GM20000 (cell line): ENCODE measurements around the gene OR10AD1.
A peak's percentile ranks its signal among the peaks of the same experiment; 100 is the strongest.
"Not testable (repeated sequence)": the region's sequence is repeated elsewhere in the genome, so short reads cannot be mapped to it uniquely, and the experiment has no call there.

Experiments used
- DNase-seq: peaks from one replicate; pipeline ENCODE4 v3.0.0; 2012; ENCODE audit warnings: low spot score
- CTCF ChIP-seq: IDR thresholded peaks from 2 replicates; pipeline ENCODE4 v1.5.1; 2012; ENCODE audit warnings: mild to moderate bottlenecking, control low read depth; ENCODE audit errors: extremely low read depth, missing control alignments

The OR10AD1 gene

DNA sequence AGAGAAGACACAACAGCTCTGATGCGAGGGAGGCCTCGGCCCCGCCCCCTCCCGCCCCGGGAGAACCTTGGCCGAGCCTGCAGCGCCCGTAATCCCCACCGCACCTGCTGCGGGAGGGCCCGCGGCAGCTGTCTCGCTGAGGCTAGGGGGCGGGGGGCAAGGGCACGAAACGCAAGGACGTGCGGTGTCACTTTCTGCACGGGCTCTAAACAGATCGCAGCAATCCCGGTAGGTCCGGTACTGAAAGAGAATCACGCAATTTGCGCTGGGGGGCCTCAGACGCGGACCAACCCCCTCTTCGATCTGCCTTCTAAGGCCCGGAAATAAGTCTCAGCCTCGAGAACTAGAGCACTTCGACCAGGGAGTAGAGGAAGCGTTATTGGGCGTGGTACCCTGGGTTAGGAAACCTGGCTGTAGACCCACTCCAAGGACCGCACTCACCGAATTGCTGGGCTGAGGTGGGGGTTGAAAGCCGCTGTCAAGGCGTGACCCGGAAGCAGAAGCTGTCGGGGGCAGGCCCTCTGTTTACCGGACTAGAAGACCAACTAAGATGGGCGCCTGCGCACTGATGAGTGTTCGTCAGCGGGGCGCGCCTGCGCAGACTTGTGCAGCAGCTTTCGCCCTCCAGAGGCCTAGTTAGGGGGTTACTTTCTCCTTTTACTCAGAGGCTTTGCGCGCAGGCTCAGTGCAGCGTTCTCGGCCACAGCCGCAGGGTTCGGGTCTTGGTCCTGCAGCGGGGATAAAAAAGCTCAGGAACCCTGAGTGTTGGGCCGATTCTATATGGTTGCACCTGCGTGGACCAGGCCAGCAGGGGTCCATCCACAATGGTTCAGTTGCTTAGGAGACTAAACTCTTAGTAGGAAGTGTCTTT lies 45.8 kb downstream of the OR10AD1 start, which contains the start of gene ASB8:
ASB8 (minus strand) TSS at position 498 of the 871 bp plus-strand sequence. CDS start 4,019 bp downstream, outside the sequence.
- TF ChIP-seq CTCF, result peak; percentile 20
- peak; percentile 95 for DNase-seq

- no peak for TF ChIP-seq CTCF
- no peak for DNase-seq
Measured at GRCh38 chr12:48156652-48157017, 46.5 kb downstream of the OR10AD1 start.

DNA sequence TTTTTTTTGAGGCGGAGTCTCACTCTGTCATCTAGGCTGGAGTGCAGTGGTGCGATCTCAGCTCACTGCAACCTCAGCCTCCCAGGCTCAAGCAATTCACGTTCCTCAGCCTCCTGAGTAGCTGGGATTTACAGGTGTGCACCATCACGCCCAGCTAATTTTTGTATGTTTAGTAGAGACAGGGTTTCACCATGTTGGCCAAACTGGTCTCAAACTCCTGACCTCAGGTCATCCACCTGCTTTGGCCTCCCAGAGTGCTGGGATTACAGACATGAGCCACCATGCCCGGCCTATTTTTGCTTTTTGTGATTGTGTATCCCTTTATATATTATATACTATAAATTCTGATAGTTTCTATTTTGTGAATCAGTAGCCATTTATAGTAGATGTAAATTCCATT lies 47.3 kb downstream of the OR10AD1 start:
- DNase-seq, result not testable (repeated sequence)
